ENCODE measurements around the gene SGCE.

The SGCE gene

GRCh38 chr7:94648731-94649130 lies 7.2 kb downstream of the SGCE start:
- Histone ChIP-seq H3K79me2 (ENCODE audit: control insufficient read depth, insufficient read depth, low read length, poor library complexity) (no peaks in the 10 kb centered on the region), H3K4ac (ENCODE audit: low read depth, low read length) (no peak overlapping the region), H4K12ac (ENCODE audit: low read depth, low read length) (no peak overlapping the region), H2BK120ac (ENCODE audit: insufficient read depth, low read length, poor library complexity) (no peak overlapping the region), H3K79me1 (ENCODE audit: low read length) (peaks cover 2% of the 10 kb centered on the region), H3K27me3 (ENCODE audit: insufficient read depth, low read length) (no peaks in the 10 kb centered on the region), H3K36me3 (ENCODE audit: control insufficient read depth in 1 of 2, insufficient read depth in 2 of 2, low read length in 2 of 2) (no peaks in the 10 kb centered on the region), H3K23ac (ENCODE audit: low read length) (no peak overlapping the region), H3K27ac (ENCODE audit: low read depth, low read length) (no peak overlapping the region), H2BK5ac (ENCODE audit: low read depth, low read length, poor library complexity) (no peak overlapping the region), H4K8ac (ENCODE audit: low read depth, low read length) (no peak overlapping the region), H2BK12ac (ENCODE audit: low read length) (no peak overlapping the region), H3K4me2 (ENCODE audit: low read length) (no peak overlapping the region), H3K9me3 (ENCODE audit: insufficient read depth, low read depth, low read length) (no peaks in the 10 kb centered on the region), H3K18ac (ENCODE audit: low read length) (no peak overlapping the region), H2AK5ac (ENCODE audit: low read length) (no peak overlapping the region), H4K91ac (ENCODE audit: low read depth, low read length) (no peak overlapping the region), H3K4me1 (ENCODE audit: control insufficient read depth in 1 of 2, insufficient read depth in 2 of 2, low read length in 2 of 2) (peaks cover 3 to 6% of the 10 kb centered on the region in 2 experiments), H3K9ac (ENCODE audit: low read length) (no peak overlapping the region), H2AFZ (ENCODE audit: insufficient read depth, low read length, poor library complexity) (no peak overlapping the region), H3K4me3 (ENCODE audit: low read depth, low read length) (no peak overlapping the region), H3K14ac (ENCODE audit: low read length) (no peak overlapping the region)
- peak in 1 of 2 donors; percentile 13 for DNase-seq
- WGBS (ENCODE audit: extremely low coverage, insufficient coverage, insufficient read length) = no CpG with 5 or more reads among the region's 5 CpGs

GRCh38 chr7:94647295-94647694 lies 8.6 kb downstream of the SGCE start:
- no peak overlapping the region for H3K4ac ChIP-seq (ENCODE audit: low read depth, low read length)
- no peak overlapping the region for H3K23ac ChIP-seq (ENCODE audit: low read length)
- no peaks in the 10 kb centered on the region for H3K9me3 ChIP-seq (ENCODE audit: insufficient read depth, low read depth, low read length)
- H2AK5ac ChIP-seq (ENCODE audit: low read length) = no peak overlapping the region
- H3K18ac ChIP-seq (ENCODE audit: low read length) = no peak overlapping the region
- no peak overlapping the region for H4K8ac ChIP-seq (ENCODE audit: low read depth, low read length)
- H3K79me1 ChIP-seq (ENCODE audit: low read length) = peaks cover 2% of the 10 kb centered on the region
- no peak for DNase-seq
- H2BK120ac ChIP-seq (ENCODE audit: insufficient read depth, low read length, poor library complexity) = no peak overlapping the region
- H3K79me2 ChIP-seq (ENCODE audit: control insufficient read depth, insufficient read depth, low read length, poor library complexity) = no peaks in the 10 kb centered on the region
- WGBS (ENCODE audit: extremely low coverage, insufficient coverage, insufficient read length) = no CpG with 5 or more reads among the region's 3 CpGs
- no peak overlapping the region for H2BK12ac ChIP-seq (ENCODE audit: low read length)
- no peaks in the 10 kb centered on the region for H3K27me3 ChIP-seq (ENCODE audit: insufficient read depth, low read length)
- no peaks in the 10 kb centered on the region for H3K36me3 ChIP-seq (ENCODE audit: control insufficient read depth in 1 of 2, insufficient read depth in 2 of 2, low read length in 2 of 2)
- no peak overlapping the region for H2BK5ac ChIP-seq (ENCODE audit: low read depth, low read length, poor library complexity)
- no peak overlapping the region for H3K27ac ChIP-seq (ENCODE audit: low read depth, low read length)
- no peak overlapping the region for H4K12ac ChIP-seq (ENCODE audit: low read depth, low read length)
- no peak overlapping the region for H2AFZ ChIP-seq (ENCODE audit: insufficient read depth, low read length, poor library complexity)
- H3K4me2 ChIP-seq (ENCODE audit: low read length) = no peak overlapping the region
- no peak overlapping the region for H3K9ac ChIP-seq (ENCODE audit: low read length)
- H3K4me3 ChIP-seq (ENCODE audit: low read depth, low read length) = no peak overlapping the region
- no peak overlapping the region for H4K91ac ChIP-seq (ENCODE audit: low read depth, low read length)
- no peak overlapping the region for H3K14ac ChIP-seq (ENCODE audit: low read length)
- peaks cover 3 to 6% of the 10 kb centered on the region in 2 experiments for H3K4me1 ChIP-seq (ENCODE audit: control insufficient read depth in 1 of 2, insufficient read depth in 2 of 2, low read length in 2 of 2)

- H2BK12ac ChIP-seq (ENCODE audit: low read length) = no peak overlapping the region
- H3K4me2 ChIP-seq (ENCODE audit: low read length) = no peak overlapping the region
- H4K12ac ChIP-seq (ENCODE audit: low read depth, low read length) = no peak overlapping the region
- no peaks in the 10 kb centered on the region for H3K27me3 ChIP-seq (ENCODE audit: insufficient read depth, low read length)
- H4K91ac ChIP-seq (ENCODE audit: low read depth, low read length) = no peak overlapping the region
- H2BK5ac ChIP-seq (ENCODE audit: low read depth, low read length, poor library complexity) = no peak overlapping the region
- H3K9ac ChIP-seq (ENCODE audit: low read length) = no peak overlapping the region
- DNase-seq = peak; percentile 32 to 69
- no peak overlapping the region for H2BK120ac ChIP-seq (ENCODE audit: insufficient read depth, low read length, poor library complexity)
- H3K9me3 ChIP-seq (ENCODE audit: insufficient read depth, low read depth, low read length) = no peaks in the 10 kb centered on the region
- no peak overlapping the region for H3K14ac ChIP-seq (ENCODE audit: low read length)
- H3K23ac ChIP-seq (ENCODE audit: low read length) = no peak overlapping the region
- H3K27ac ChIP-seq (ENCODE audit: low read depth, low read length) = no peak overlapping the region
- H2AK5ac ChIP-seq (ENCODE audit: low read length) = no peak overlapping the region
- H4K8ac ChIP-seq (ENCODE audit: low read depth, low read length) = no peak overlapping the region
- no CpG with 5 or more reads among the region's 3 CpGs for WGBS (ENCODE audit: extremely low coverage, insufficient coverage, insufficient read length)
- no peaks in the 10 kb centered on the region for H3K36me3 ChIP-seq (ENCODE audit: control insufficient read depth in 1 of 2, insufficient read depth in 2 of 2, low read length in 2 of 2)
- no peaks in the 10 kb centered on the region for H3K4me1 ChIP-seq (ENCODE audit: control insufficient read depth in 1 of 2, insufficient read depth in 2 of 2, low read length in 2 of 2)
- H3K4ac ChIP-seq (ENCODE audit: low read depth, low read length) = no peak overlapping the region
- no peak overlapping the region for H3K4me3 ChIP-seq (ENCODE audit: low read depth, low read length)
- H3K79me2 ChIP-seq (ENCODE audit: control insufficient read depth, insufficient read depth, low read length, poor library complexity) = no peaks in the 10 kb centered on the region
- H3K18ac ChIP-seq (ENCODE audit: low read length) = no peak overlapping the region
- no peaks in the 10 kb centered on the region for H3K79me1 ChIP-seq (ENCODE audit: low read length)
- H2AFZ ChIP-seq (ENCODE audit: insufficient read depth, low read length, poor library complexity) = no peak overlapping the region
Observed at GRCh38 chr7:94643771-94644545, 12.0 kb downstream of the SGCE start.

- Histone ChIP-seq H3K4me1 (ENCODE audit: control insufficient read depth in 1 of 2, insufficient read depth in 2 of 2, low read length in 2 of 2) (no peaks in the 10 kb centered on the region), H3K9me3 (ENCODE audit: insufficient read depth, low read depth, low read length) (no peaks in the 10 kb centered on the region), H2AK5ac (ENCODE audit: low read length) (no peak overlapping the region), H3K27me3 (ENCODE audit: insufficient read depth, low read length) (no peaks in the 10 kb centered on the region), H3K23ac (ENCODE audit: low read length) (no peak overlapping the region), H2BK12ac (ENCODE audit: low read length) (no peak overlapping the region), H3K4me2 (ENCODE audit: low read length) (no peak overlapping the region), H3K79me1 (ENCODE audit: low read length) (no peaks in the 10 kb centered on the region), H2BK5ac (ENCODE audit: low read depth, low read length, poor library complexity) (no peak overlapping the region), H2BK120ac (ENCODE audit: insufficient read depth, low read length, poor library complexity) (no peak overlapping the region), H3K4me3 (ENCODE audit: low read depth, low read length) (no peak overlapping the region), H3K4ac (ENCODE audit: low read depth, low read length) (no peak overlapping the region), H3K14ac (ENCODE audit: low read length) (no peak overlapping the region), H3K9ac (ENCODE audit: low read length) (no peak overlapping the region), H4K91ac (ENCODE audit: low read depth, low read length) (no peak overlapping the region), H4K8ac (ENCODE audit: low read depth, low read length) (no peak overlapping the region), H2AFZ (ENCODE audit: insufficient read depth, low read length, poor library complexity) (no peak overlapping the region), H3K18ac (ENCODE audit: low read length) (no peak overlapping the region), H3K36me3 (ENCODE audit: control insufficient read depth in 1 of 2, insufficient read depth in 2 of 2, low read length in 2 of 2) (no peaks in the 10 kb centered on the region), H3K79me2 (ENCODE audit: control insufficient read depth, insufficient read depth, low read length, poor library complexity) (no peaks in the 10 kb centered on the region), H4K12ac (ENCODE audit: low read depth, low read length) (no peak overlapping the region), H3K27ac (ENCODE audit: low read depth, low read length) (no peak overlapping the region)
- no CpG with 5 or more reads among the region's 2 CpGs for WGBS (ENCODE audit: extremely low coverage, insufficient coverage, insufficient read length)
- DNase-seq = peak in 1 of 2 donors; percentile 31
Observed at GRCh38 chr7:94642838-94643653, 12.9 kb downstream of the SGCE start.

Data from trophoblast cell (in vitro differentiated cells and primary cell).